ENCODE measurements around the gene PLXNA4.

- TF ChIP-seq CTCF (IDR thresholded peaks at IDR 0.05; ENCODE audit: insufficient read depth, low read length) (no peak), SPI1 (IDR thresholded peaks at IDR 0.05; ENCODE audit: borderline replicate concordance, low read depth) (no peak), GABPA (IDR thresholded peaks at IDR 0.05; ENCODE audit: low read depth) (no peak), POLR2AphosphoS5 (IDR thresholded peaks at IDR 0.05; ENCODE audit: low read depth) (no peak), REST (IDR thresholded peaks at IDR 0.05; ENCODE audit: insufficient replicate concordance, low read depth) (no peak)
These were observed 202.4 kb downstream of the PLXNA4 start for GRCh38 chr7:132373879-132374278.
